H1 (cell line): Measurements from ENCODE around the gene TSPAN15. TPM values are rescaled to one million over a fixed set of nuclear protein-coding genes. Genes with fewer than 3 reads are reported as not detected.

ENCODE experiments used
- CTCF ChIA-PET: fragments of 300-600 bp; sonication (Branson Sonifier 250); formaldehyde crosslinking; loops from one replicate; lab custom pipeline; 2021; ENCODE audit not compliant: partially characterized antibody; lab: Charles Lee
- POLR2A ChIA-PET: fragments of 300-600 bp; sonication (Branson Sonifier 250); formaldehyde crosslinking; loops from one replicate; lab custom pipeline; 2021; ENCODE audit warnings: inconsistent platforms; ENCODE audit not compliant: partially characterized antibody; lab: Charles Lee
- DNase-seq, 2 experiments: peaks; one replicate each; pipeline versions ENCODE4 v3.0.0 to v3.0.0-alpha.2; 2010 to 2022; ENCODE audit warnings: low spot score in 2 of 2, low read depth in 1 of 2, mixed read lengths in 1 of 2
- FAIRE-seq: peaks from 2 replicates; lab custom pipeline; 2011; peaks lifted over from hg19 to GRCh38; lab: Jason Lieb, UNC
- H2AFZ ChIP-seq: 2 replicates; pipeline ENCODE4 v1.8.1; 2012; ENCODE audit warnings: low read length, inconsistent platforms
- H2AK5ac ChIP-seq: 2 replicates; pipeline ENCODE4 v1.6.1; 2013; ENCODE audit warnings: low read depth, low read length
- H2BK120ac ChIP-seq: replicated peaks from 2 replicates; pipeline ENCODE3; 2013; ENCODE audit warnings: low read depth, low read length, inconsistent platforms
- H2BK12ac ChIP-seq: 2 replicates; pipeline ENCODE4 v1.6.1; 2013; ENCODE audit warnings: low read depth, low read length
- H2BK15ac ChIP-seq: 2 replicates; pipeline ENCODE4 v1.6.1; 2013; ENCODE audit warnings: low read length
- H2BK20ac ChIP-seq: 2 replicates; pipeline ENCODE4 v1.6.1; 2013; ENCODE audit warnings: low read length
- H2BK5ac ChIP-seq: 2 replicates; pipeline ENCODE4 v1.6.1; 2013; ENCODE audit warnings: low read depth, low read length
- H3K14ac ChIP-seq: 2 replicates; pipeline ENCODE4 v1.6.1; 2013; ENCODE audit warnings: inconsistent platforms; ENCODE audit not compliant: insufficient read length
- H3K18ac ChIP-seq: 2 replicates; pipeline ENCODE4 v1.6.1; 2013; ENCODE audit warnings: low read length; ENCODE audit errors: extremely low read depth
- H3K23ac ChIP-seq: 2 replicates; pipeline ENCODE4 v1.6.1; 2013; ENCODE audit warnings: inconsistent platforms; ENCODE audit not compliant: insufficient read length
- H3K23me2 ChIP-seq: 2 replicates; pipeline ENCODE4 v1.6.1; 2013; ENCODE audit warnings: low read depth, low read length
- H3K27ac ChIP-seq: 2 replicates; pipeline ENCODE4 v1.6.1; 2011; ENCODE audit warnings: low read depth, low read length, inconsistent platforms
- H3K27me3 ChIP-seq, 4 experiments: replicated peaks in 1 of 4; 1 replicate in 1 of 4; 2 replicates in 3 of 4; pipeline versions ENCODE4 v1.6.1 to v1.8.1; 2011 to 2013; ENCODE audit warnings: low read length in 3 of 4, mild to moderate bottlenecking in 3 of 4, inconsistent platforms in 2 of 4, mixed read lengths in 2 of 4, moderate library complexity in 1 of 4; ENCODE audit not compliant: control insufficient read depth in 3 of 4, insufficient read depth in 3 of 4; ENCODE audit errors: extremely low read depth in 1 of 4
- H3K36me3 ChIP-seq, 4 experiments: 2 replicates each; pipeline versions ENCODE4 v1.6.1 to v1.8.1; 2011 to 2013; ENCODE audit warnings: mild to moderate bottlenecking in 4 of 4, low read length in 3 of 4, moderate library complexity in 2 of 4, control low read depth in 1 of 4, inconsistent platforms in 1 of 4; ENCODE audit not compliant: insufficient read depth in 4 of 4, control insufficient read depth in 2 of 4
- H3K4ac ChIP-seq: replicated peaks from 2 replicates; pipeline ENCODE3; 2013; ENCODE audit warnings: low read length, low read depth, mixed read lengths, inconsistent platforms; ENCODE audit not compliant: insufficient read length
- H3K4me1 ChIP-seq, 4 experiments: replicated peaks in 1 of 4; 1 replicate in 1 of 4; 2 replicates in 3 of 4; pipeline versions ENCODE4 v1.6.1 to v1.8.1; 2011 to 2013; ENCODE audit warnings: low read length in 3 of 4, inconsistent platforms in 2 of 4, mixed read lengths in 1 of 4; ENCODE audit not compliant: insufficient read depth in 4 of 4, control insufficient read depth in 3 of 4
- H3K4me2 ChIP-seq, 2 experiments: 2 replicates each; pipeline versions ENCODE4 v1.6.1 to v1.8.1; 2011 to 2013; ENCODE audit warnings: low read depth in 2 of 2, low read length in 2 of 2, control low read depth in 1 of 2, inconsistent platforms in 1 of 2, mild to moderate bottlenecking in 1 of 2; ENCODE audit not compliant: insufficient read depth in 1 of 2
- H3K4me3 ChIP-seq, 4 experiments: fragments of 200-600, 300-600 bp in 1 of 4; sonication (generic), shearing (Covaris generic), sonication (Bioruptor Twin) in 1 of 4; 2 replicates each; pipeline versions ENCODE4 v1.5.1 to v1.8.1; 2011 to 2016; ENCODE audit warnings: low read length in 4 of 4, low read depth in 3 of 4, control low read depth in 2 of 4, inconsistent platforms in 2 of 4, mild to moderate bottlenecking in 2 of 4, mixed read lengths in 1 of 4, moderate library complexity in 1 of 4; ENCODE audit not compliant: insufficient read depth in 2 of 4; ENCODE audit errors: extremely low read depth in 1 of 4
- H3K56ac ChIP-seq: replicated peaks from 2 replicates; pipeline ENCODE3; 2013; ENCODE audit warnings: low read depth, mild to moderate bottlenecking, mixed read lengths, low read length, inconsistent platforms; ENCODE audit not compliant: insufficient read length
- H3K79me1 ChIP-seq: 2 replicates; pipeline ENCODE4 v1.6.1; 2013; ENCODE audit warnings: low read depth, low read length, control low read depth
- H3K79me2 ChIP-seq, 2 experiments: 2 replicates each; pipeline versions ENCODE4 v1.6.1 to v1.8.1; 2012 to 2013; ENCODE audit warnings: low read length in 2 of 2, mild to moderate bottlenecking in 2 of 2, inconsistent platforms in 1 of 2; ENCODE audit not compliant: insufficient read depth in 2 of 2, control insufficient read depth in 1 of 2
- H3K9ac ChIP-seq, 4 experiments: replicated peaks in 1 of 4; 1 replicate in 1 of 4; 2 replicates in 3 of 4; pipeline versions ENCODE4 v1.6.1 to v1.8.1; 2011 to 2013; ENCODE audit warnings: low read depth in 3 of 4, low read length in 3 of 4, control low read depth in 2 of 4, mild to moderate bottlenecking in 2 of 4, moderate library complexity in 2 of 4, inconsistent platforms in 1 of 4; ENCODE audit errors: extremely low read depth in 1 of 4
- H3K9me3 ChIP-seq, 2 experiments: 2 replicates each; pipeline versions ENCODE4 v1.6.1 to v1.8.1; 2012 to 2013; ENCODE audit warnings: mild to moderate bottlenecking in 2 of 2, moderate library complexity in 2 of 2, control low read depth in 1 of 2, inconsistent platforms in 1 of 2, low read depth in 1 of 2, low read length in 1 of 2, mixed read lengths in 1 of 2; ENCODE audit not compliant: insufficient read depth in 2 of 2
- H4K20me1 ChIP-seq, 2 experiments: replicated peaks in 1 of 2; 2 replicates each; pipeline versions ENCODE3 to v1.8.1; 2011 to 2013; ENCODE audit warnings: inconsistent platforms in 2 of 2, low read length in 2 of 2, mild to moderate bottlenecking in 1 of 2; ENCODE audit not compliant: insufficient read depth in 2 of 2, control insufficient read depth in 1 of 2
- H4K5ac ChIP-seq: 2 replicates; pipeline ENCODE4 v1.6.1; 2013; ENCODE audit warnings: low read length, low read depth, mixed read lengths, inconsistent platforms; ENCODE audit not compliant: insufficient read length
- H4K8ac ChIP-seq: 2 replicates; pipeline ENCODE4 v1.8.0; 2013; ENCODE audit warnings: mild to moderate bottlenecking, moderate library complexity, low read length, inconsistent platforms; ENCODE audit not compliant: insufficient read depth; ENCODE audit errors: extremely low read depth
- H4K91ac ChIP-seq: replicated peaks from 2 replicates; pipeline ENCODE3; 2013; ENCODE audit warnings: low read length, mixed read lengths, inconsistent platforms; ENCODE audit not compliant: insufficient read length
- ASH2L ChIP-seq: fragments of 200-600, 300-600 bp; sonication (generic); IDR thresholded peaks from one replicate; pipeline ENCODE4 v1.7.1; 2017; ENCODE audit warnings: low read length
- E2F6 ChIP-seq: IDR thresholded peaks from 2 replicates; pipeline ENCODE4 v1.6.1; 2012; ENCODE audit warnings: inconsistent platforms
- WGBS, 2 experiments: shearing (Covaris generic) in 1 of 2; methylation state at CpG; one replicate each; pipeline versions ENCODE4 v1.1.6 to v1.1.7; 2013 to 2015; ENCODE audit warnings: low lambda C conversion rate in 2 of 2, mixed read lengths in 2 of 2, inconsistent platforms in 1 of 2, low coverage in 1 of 2, missing lambda C conversion rate in 1 of 2; ENCODE audit not compliant: insufficient replicate concordance in 2 of 2, insufficient coverage in 1 of 2, insufficient read length in 1 of 2; ENCODE audit errors: extremely low coverage in 1 of 2, missing lambda C conversion rate in 1 of 2; 5-methylcytosine and 5-hydroxymethylcytosine counted together
- polyA plus RNA-seq, 7 experiments: library from polyadenylated mRNA; depleted of rRNA in 3 of 7; stranded (reverse) in 5 of 7; unstranded in 2 of 7; fragments of >200 nt in 5 of 7; fragments of 200-250 nt in 2 of 7; gene quantifications; 1 replicate in 5 of 7; 2 replicates in 1 of 7; 4 replicates in 1 of 7; pipeline versions ENCODE4 v1.2.1 to v1.2.3, GENCODE V29; 2011 to 2013; ENCODE audit warnings: missing spikeins in 2 of 7, mixed read lengths in 2 of 7
- total RNA-seq: library from RNA; stranded (reverse); fragmentation: NEBNext Ultra II Directional; extraction: Animal tissue kit (Norgen Biotek cat#: 25700); gene quantifications from 2 replicates; pipeline ENCODE4 v1.2.1, GENCODE V29; 2021

The TSPAN15 gene
- total and polyA plus RNA-seq, 2 of the 8 experiments (the other 6 are each of a cell fraction or from before 2014, with no cell fraction given), result 9.7 to 20.0 TPM

GRCh38 chr10:69409176-69409495, 42.1 kb upstream of the TSPAN15 start:
- ChIA-PET POLR2A (no interaction called here), CTCF (interaction anchor here (1.0 to 7.6 kb wide), 10 partner anchors 18 to 235 kb away, joined by 3 to 69 read pairs (median 7); partner anchors contain the start of gene TSPAN15)
- peaks cover 0 to 10% (median 7%) of the 10 kb centered on the region in 4 experiments; a peak in 6 of 7 replicates for H3K4me1 ChIP-seq
- 53% methylated on average over 7 of the region's 7 CpGs; no CpG with 5 or more reads in 1 of the 2 experiments for WGBS, 2 experiments
- no peaks in the 10 kb centered on the region for H3K9me3 ChIP-seq
- H3K23ac ChIP-seq, result no peak overlapping the region
- no peaks in the 10 kb centered on the region for H3K79me2 ChIP-seq
- no peak overlapping the region for H3K14ac ChIP-seq
- H2BK5ac ChIP-seq, result no peak overlapping the region
- TF ChIP-seq E2F6 (peak; percentile 2; the same call in 1 of the 2 replicates), ASH2L (no peak)
- peak overlapping the region; percentile 4 to 59; a peak in 3 of 4 replicates for H3K4me2 ChIP-seq
- no peak overlapping the region for H2BK12ac ChIP-seq
- no peak overlapping the region for H2BK15ac ChIP-seq
- no peaks in the 10 kb centered on the region for H3K23me2 ChIP-seq
- no peak overlapping the region for H3K4ac ChIP-seq
- no peaks in the 10 kb centered on the region for H3K27me3 ChIP-seq
- peak overlapping the region in 1 of 4 experiments; percentile 47; a peak in 2 of 8 replicates for H3K4me3 ChIP-seq
- H2AK5ac ChIP-seq, result no peak overlapping the region
- DNase-seq (no peak), FAIRE-seq (no peak)
- no peaks in the 10 kb centered on the region for H3K79me1 ChIP-seq
- no peak overlapping the region for H4K91ac ChIP-seq
- no peak overlapping the region for H2BK20ac ChIP-seq
- no peak overlapping the region for H3K56ac ChIP-seq
- H2AFZ ChIP-seq, result no peak overlapping the region; the same call in 1 of the 2 replicates
- peak overlapping the region; percentile 93; the same call in 1 of the 2 replicates for H4K8ac ChIP-seq
- H4K20me1 ChIP-seq, result no peaks in the 10 kb centered on the region
- no peak overlapping the region for H3K27ac ChIP-seq
- no peak overlapping the region for H3K9ac ChIP-seq
- peak overlapping the region; percentile 32; the same call in 1 of the 2 replicates for H3K18ac ChIP-seq
- H2BK120ac ChIP-seq, result no peak overlapping the region
- H3K36me3 ChIP-seq, result no peaks in the 10 kb centered on the region
- no peak overlapping the region for H4K5ac ChIP-seq
